HG02970 (cell line): ENCODE data around the gene SPEM3.

Experiments
- ATAC-seq: cut with Tn5 transposase; IDR thresholded peaks from one replicate; pipeline ENCODE4 v1.9.1; 2021; ENCODE audit warnings: mild to moderate bottlenecking, moderate library complexity, moderate number of reproducible peaks; ENCODE audit not compliant: unreplicated experiment, low FRiP score

SPEM3 gene

DNA sequence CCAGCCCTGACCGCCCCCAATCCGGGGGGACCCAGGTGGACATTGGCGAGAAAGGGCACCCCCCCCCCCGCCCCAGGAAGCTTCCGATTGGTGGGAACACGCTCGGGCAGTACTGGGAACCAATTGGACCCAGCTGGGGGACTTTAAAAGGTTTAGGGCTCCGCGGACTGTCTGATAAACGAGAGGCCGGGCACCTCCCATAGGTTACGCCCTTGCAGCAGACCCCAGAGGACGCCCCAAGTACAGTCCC is 25.0 kb upstream of the SPEM3 start:
- no peak for ATAC-seq

DNA sequence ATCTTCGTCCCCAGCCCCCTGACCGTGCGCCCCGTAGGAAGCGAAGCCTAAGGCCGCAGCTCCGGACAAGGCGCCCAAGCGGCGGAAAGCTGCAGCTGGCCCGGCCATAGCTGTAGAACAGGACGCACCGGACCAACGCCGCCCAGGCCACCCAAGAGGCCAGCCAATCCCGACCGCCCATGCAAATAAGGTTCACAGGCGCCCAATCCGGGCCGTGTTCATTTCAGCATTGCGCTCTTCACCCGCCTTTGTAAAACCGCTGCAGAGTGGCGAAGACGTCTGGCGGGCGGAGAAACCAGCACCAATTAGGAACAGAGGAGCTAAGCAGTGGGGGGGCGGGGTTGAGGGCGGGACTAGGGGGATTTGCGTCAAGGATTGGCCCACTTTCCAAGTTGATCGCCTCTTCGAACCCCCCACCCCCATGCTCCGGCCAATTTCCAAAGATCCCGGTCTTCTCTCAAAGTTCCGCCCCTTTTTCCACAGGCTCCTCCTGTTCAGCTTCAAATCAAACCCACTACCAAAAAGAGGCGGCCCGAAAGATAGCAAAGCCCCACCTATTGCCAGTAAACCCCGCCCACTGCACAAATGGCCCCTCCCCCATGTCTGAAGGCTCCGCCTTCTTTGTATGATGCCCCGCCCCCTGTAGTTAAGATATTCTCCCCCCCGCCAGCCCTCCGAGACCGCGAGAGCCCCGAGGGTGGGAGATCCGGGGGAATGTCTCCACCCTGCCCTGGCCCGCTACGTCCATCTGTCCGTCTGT is 24.5 kb upstream of the SPEM3 start, which contains the start of gene TMEM256:
TSS of gene TMEM256 (minus strand) at position 121 of the 760 bp plus-strand sequence. CDS start at position 108, 13 bp downstream.
- peak; percentile 87 for ATAC-seq

DNA sequence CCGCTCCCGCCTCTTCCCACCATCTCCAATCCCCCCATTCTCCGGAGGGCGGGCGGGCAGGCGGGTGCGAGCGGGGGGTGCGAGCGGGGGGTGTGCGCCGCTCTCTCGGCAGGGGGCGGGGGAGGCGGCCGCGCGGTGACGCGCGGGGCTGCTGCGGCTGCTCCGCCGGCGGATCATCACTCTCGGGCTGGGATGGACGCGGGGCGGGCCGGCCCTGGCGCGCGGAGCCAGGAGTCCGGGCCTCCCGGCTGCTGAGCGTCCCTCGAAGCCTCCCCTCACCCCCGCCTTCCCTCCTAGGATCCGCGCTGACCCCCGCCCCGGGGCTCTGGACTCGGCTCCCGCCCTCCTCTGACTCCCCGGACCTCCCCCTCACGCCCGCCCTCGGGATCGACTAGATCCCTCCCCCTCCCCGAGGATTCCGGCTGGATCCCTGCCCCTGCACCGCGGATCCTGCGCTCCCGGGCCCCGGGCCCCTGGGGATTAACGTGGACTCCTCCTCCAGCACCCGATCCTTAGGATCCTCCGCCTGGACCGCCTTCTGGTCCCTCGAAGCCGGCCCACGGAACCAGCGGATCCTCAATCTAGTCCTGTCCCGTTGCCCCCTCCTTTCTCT is 23.8 kb upstream of the SPEM3 start:
- peak; percentile 19 for ATAC-seq

DNA sequence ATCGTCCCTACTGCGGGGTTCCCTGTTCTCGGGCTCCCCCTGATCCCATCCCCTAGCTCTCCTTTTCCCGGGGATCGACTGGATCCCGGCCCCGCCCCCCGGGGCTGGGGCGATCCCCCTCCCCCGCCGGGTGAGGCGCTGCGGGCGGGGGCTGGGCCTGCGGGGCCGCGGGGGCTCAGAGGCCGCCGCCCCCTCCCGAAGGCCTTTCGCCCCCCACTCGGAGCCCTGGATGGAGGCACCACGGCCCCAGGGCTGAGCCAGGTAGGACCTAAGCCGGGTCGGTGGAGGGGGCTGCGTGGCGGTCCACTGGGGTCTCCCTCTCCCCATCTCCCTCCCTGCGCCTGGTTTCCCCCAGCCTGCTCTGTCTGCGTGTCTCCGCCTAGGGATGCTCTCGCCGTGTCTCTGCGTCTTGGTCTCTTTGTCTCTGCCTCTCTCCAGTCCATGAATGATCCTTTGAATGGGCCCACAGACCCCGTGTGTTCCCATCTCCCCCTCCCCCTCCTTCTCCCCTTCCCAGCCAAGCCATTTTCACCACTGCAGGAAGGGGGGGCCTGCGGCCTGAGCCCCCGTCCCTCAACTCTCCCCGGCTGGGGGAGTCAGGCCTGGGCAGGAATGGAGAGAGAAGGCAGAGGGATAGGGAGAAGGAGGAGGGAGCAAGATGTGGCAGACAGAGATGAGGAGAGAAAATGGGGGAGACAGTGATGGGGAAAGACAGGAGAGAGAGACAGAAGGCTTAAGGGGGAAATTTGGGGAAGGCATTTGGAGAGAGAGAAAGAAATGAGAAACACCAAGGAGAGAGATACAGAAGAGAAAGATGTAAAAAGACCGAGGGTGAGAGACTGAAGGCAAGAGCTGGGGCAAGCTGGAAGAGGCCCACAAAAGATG is 23.1 kb upstream of the SPEM3 start:
- ATAC-seq: no peak

DNA sequence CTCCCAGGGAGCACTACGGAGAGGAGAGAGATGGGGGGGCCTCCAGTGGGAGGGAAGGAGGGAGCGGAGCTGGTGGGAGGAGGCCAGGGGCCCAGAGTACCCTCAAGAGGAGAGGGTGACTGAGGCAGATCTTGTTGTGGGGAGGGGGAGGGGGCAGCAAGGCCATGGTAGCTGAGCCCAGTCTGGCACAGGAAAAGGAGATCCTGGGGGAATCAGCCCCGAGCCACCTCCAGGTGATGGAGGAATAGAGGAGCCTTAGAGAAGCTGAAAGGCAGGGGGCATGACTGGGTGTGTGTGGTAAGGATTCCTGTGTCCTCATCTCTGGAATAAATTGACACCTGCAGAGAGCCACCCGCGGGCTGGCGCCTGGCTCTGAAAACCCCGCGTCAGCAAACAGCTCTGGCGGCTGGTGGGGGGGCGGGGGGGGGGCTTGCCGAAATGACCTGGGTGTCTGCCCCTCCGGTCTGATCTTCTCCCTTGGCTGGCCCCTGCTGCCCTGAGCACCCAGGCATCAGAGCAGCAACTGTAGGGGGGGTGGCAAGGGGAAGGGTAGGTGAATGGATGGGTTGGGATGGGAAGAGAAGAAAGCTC is 22.3 kb upstream of the SPEM3 start:
- no peak for ATAC-seq

DNA sequence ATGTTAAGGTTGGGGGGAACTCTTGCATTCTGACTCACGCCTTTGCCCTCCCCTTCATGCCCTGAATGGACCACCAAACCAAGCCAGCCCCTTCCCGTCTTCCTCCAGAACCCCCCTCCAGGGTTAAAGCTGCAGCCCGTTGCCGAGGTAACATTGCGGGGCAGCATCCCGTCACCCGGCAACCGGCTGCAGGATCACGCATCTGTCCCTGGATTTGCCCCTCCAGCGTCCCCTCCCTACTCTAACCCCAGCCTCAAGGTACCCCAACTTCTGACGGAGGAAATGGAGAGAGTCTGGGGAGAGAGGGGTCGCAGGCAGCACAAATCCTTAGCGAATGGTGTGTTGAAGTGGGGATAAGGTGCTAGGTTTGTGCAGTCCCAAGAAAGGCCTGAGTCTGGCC is 21.6 kb upstream of the SPEM3 start:
- ATAC-seq: no peak

DNA sequence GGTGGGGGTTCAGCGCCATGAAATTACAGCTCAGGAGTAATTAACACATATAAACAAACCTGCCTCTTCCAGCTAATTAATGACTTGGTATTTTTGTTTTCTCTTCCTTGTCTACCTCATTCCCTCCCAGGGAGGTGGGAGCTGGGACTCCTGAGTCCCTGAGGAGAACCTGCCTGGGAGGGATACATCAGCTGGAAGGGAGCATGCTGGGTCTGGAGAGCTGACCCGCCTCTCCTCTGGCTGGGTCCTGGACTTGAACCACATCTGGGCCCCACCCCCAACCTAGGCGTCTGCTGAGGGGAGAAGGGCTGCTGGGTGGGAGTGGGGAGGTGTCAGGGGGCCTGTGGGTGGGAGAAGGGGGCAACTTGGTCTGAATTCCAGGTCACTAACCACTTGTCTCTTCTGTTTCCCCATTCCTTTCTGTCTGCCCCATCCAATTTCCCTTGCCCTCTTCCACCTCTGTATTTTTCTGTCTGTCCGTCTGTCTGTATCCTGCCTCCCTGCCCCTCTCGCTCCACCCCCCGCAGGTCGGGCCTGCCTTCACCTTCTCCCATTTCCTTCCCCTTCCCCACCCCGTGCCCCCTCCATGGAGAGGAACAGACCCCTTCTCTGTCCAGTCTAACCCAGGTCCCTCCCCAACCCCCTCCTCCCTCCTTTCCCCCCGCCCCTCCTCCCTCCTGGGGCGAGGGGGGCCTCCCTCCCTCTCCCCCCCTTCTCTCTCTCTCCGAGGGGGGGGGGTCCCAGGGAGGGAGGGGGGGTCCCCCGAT is 21.0 kb upstream of the SPEM3 start, which contains the start of gene NLGN2:
TSS of gene NLGN2 (plus strand) at position 361 of the 767 bp plus-strand sequence. CDS start 411 bp downstream, outside the sequence.
- ATAC-seq: no peak

DNA sequence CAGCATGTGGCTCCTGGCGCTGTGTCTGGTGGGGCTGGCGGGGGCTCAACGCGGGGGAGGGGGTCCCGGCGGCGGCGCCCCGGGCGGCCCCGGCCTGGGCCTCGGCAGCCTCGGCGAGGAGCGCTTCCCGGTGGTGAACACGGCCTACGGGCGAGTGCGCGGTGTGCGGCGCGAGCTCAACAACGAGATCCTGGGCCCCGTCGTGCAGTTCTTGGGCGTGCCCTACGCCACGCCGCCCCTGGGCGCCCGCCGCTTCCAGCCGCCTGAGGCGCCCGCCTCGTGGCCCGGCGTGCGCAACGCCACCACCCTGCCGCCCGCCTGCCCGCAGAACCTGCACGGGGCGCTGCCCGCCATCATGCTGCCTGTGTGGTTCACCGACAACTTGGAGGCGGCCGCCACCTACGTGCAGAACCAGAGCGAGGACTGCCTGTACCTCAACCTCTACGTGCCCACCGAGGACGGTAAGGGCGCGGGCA is 20.4 kb upstream of the SPEM3 start:
- ATAC-seq: no peak

DNA sequence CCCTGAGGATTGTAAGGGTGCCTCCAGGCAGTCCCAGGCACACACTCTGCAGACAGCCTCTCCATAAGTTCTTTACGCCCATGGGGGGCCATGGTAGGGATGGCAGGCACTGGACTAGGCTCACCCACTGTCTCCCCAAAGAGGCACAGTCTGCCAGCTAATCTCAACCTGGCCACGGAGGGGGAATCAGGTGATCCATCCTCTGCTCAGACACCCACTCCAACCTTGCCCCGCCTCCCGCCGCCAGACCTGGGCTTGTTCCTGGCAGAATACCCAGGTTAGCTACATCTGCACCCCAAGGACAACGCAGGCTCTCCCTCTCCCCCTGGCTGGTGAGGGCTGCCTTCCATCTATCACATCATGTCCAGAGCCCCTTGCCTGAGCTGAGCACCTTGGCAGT is 19.8 kb upstream of the SPEM3 start:
- ATAC-seq: no peak

DNA sequence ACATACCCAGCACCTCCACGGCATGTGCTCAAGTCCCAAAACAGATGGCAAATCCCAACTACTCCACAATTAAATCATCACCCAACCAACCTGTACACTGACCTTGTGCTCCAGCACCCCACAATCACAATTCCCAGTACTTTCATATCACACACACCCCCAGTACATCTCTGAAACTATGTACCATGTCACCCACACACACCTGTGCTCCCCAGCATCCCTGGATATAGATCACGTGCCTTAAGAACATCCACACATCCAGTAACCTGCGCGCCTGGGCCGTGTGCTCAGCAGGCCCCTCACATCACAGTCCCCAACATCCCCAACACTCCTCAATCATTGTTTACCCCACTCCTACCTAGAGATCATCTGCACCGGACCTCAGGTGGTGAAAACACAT is 18.9 kb upstream of the SPEM3 start:
- ATAC-seq: no peak

DNA sequence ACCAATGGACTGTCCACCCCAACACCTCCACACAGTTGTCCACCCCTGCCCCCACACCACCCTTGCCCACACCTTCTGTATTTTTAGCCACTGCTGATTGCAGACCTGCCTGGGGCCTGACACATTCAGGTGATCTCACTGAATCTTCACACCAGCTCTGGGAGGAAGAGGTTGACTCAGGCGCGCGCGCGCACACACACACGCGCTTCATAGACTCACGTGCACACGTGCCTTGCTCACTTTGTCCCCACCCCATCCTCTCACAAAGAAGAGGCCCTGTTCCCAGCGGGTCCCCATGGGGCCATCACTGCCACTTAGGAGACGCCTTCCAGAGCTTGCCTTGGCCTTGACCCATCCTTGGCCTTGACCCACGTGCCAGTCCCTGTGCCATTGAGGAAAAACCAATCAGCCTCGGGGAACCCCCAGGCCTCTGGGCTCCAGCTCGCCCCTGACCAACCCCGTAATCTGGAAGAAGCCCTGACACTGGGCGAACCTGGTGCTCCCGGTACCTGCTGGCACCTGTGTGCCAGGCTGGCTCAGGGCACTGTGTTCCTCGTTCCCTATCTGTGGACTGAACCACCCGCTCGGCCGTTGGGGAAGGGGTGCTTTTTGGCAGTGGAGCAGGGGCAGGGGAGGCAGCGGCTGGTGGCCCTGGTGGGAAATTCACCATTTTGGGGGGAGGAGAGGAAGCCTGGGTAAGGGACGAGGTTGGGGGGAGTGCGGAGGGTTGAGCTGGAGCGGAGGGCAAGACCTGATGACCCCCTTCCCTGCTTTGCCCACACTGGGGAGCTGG is 17.8 kb upstream of the SPEM3 start:
- ATAC-seq: no peak

DNA sequence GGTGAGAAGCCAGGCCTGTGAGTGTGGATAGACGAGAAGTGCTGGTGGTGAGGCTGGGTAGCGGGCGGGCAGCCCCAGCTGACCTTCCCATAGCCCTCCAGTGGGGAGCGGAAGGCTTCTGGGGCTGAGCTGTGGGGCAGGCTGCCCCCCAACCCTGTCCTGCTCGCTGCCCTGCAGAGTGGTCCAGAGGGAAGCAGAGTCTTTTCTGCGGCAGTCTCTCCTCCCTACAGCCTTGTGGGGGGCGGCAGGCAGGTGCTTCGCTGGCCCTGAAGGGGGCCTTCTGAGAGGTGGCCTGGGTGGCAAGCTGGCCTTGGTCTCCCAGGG is 17.3 kb upstream of the SPEM3 start:
- no peak for ATAC-seq

DNA sequence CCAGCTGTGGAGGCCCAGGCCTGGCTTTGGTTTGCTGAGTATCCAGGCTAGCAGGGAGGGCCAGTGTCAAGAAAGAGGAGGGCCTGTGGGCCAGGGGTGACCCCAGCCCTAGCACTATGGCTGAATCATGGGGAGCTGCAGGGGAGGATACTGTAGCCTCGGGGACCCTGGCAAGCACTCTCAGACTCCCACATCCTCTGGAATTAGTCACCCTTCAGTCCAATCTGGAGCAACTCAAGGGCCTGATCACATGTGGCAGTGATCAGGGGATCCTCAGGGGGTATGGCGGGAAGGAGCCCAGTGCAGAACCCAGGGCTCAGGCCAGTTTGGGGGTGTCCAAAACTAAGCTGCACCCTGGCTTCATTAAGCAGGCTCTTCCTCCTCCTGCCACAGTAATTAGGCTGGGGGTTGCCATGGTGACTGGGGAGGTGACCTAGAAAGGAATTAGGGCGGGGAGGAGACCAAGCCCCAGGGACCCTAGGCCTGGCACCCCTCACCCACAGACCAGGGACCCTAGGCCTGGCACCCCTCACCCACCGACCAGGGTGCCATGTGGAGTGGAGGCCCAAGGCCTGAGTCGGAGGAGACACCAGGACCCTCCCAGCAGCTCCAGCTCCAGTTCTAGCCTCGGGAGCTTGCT is 15.2 kb upstream of the SPEM3 start:
- ATAC-seq: no peak

DNA sequence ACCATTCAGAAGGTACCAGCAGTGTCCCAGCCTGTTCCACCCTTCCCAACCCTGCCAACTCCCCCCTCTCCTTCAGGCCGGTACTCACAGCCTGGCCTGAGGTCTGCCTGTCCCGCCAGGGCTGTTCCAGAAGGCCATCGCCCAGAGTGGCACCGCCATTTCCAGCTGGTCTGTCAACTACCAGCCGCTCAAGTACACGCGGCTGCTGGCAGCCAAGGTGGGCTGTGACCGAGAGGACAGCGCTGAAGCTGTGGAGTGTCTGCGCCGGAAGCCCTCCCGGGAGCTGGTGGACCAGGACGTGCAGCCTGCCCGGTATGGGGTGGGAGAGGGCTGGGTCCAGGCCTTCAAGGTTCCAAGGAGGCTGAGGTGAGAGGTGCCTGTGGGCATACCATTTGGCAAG is 13.8 kb upstream of the SPEM3 start:
- no peak for ATAC-seq

DNA sequence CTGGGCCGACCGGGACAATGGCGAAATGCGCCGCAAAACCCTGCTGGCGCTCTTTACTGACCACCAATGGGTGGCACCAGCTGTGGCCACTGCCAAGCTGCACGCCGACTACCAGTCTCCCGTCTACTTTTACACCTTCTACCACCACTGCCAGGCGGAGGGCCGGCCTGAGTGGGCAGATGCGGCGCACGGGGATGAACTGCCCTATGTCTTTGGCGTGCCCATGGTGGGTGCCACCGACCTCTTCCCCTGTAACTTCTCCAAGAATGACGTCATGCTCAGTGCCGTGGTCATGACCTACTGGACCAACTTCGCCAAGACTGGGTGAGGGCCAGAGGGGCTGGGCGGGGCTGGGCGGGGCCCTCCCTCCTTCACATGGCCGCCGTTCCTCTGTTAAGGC is 12.9 kb upstream of the SPEM3 start:
- ATAC-seq: no peak

DNA sequence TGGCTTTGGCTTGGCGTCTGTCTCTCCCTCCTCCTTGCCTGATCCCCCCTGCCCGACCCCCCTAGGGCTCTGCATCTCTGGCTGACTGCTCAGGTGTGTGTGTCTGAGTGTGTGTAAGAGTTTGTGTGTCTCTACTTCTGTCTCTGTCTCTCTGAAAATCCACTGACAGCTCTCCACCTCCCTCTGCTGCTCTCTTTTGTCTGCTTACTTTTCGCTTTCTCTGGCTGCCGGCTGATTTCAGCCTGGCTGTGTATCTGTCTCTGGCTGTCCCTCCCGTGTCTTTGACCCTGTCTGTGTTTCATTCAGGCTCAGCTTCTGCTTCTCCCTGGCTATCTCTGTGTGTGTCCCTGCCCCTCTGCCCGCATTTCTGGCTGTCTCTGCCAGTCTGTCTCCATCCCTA is 12.3 kb upstream of the SPEM3 start:
- ATAC-seq: no peak

DNA sequence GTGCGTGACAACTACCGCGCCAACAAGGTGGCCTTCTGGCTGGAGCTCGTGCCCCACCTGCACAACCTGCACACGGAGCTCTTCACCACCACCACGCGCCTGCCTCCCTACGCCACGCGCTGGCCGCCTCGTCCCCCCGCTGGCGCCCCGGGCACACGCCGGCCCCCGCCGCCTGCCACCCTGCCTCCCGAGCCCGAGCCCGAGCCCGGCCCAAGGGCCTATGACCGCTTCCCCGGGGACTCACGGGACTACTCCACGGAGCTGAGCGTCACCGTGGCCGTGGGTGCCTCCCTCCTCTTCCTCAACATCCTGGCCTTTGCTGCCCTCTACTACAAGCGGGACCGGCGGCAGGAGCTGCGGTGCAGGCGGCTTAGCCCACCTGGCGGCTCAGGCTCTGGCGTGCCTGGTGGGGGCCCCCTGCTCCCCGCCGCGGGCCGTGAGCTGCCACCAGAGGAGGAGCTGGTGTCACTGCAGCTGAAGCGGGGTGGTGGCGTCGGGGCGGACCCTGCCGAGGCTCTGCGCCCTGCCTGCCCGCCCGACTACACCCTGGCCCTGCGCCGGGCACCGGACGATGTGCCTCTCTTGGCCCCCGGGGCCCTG is 11.5 kb upstream of the SPEM3 start:
- no peak for ATAC-seq

DNA sequence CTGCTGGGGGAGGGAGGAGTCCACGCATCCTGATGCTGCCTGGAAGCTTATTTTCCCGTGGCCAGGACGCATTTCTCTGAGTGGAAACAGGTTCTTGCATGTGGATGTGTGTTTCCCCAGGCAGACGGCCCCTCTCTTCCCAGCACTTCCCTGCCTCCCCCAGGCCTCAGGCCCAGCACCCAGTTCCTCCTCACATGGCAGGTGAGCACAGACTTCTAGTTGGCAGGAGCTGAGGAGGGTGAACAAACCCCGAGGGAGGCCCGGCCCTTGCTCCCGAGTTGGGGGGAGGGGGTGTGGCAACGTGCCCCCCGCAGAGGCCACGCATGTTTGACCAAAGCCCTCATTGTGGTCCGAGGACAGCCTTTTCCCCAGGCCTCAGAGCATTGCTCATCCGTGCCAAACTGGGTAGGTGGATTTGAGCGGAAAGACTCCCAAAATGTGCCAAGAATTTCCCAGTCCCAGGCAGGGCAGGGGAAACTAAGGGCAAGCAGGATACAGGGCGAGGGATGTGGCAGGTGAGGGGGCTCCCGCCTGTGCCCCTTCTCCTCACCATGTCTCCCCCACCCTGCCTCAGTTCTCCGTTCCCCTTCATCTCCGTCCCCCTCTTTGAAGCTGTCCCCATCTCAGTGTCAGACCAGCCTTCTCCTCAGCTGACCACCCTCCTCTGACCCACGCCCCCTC is 10.0 kb upstream of the SPEM3 start:
- ATAC-seq: no peak
